Uterus (tissue), 4 donors: Measurements from ENCODE around the gene DPEP2NB. TPM values are rescaled to one million over a fixed set of nuclear protein-coding genes. Genes with fewer than 3 reads are reported as not detected.

Experiments
- DNase-seq, 2 donors: peaks; one replicate each; pipeline ENCODE4 v3.0.0-alpha.2; 2019 to 2020
- H3K27ac ChIP-seq, 2 donors: fragments of 200-600 bp; sonication (generic); 1 replicate in 1 of 2; 2 replicates in 1 of 2; pipeline ENCODE4 v1.5.1; 2016 to 2018
- H3K27me3 ChIP-seq, 2 donors: fragments of 200-600 bp; sonication (generic); one replicate each; pipeline ENCODE4 v1.5.1; 2018 to 2019; ENCODE audit warnings: control low read depth in 1 of 2
- H3K36me3 ChIP-seq, 2 donors: fragments of 200-600 bp; sonication (generic); one replicate each; pipeline ENCODE4 v1.5.1; 2019; ENCODE audit warnings: control low read depth in 1 of 2
- H3K4me1 ChIP-seq, 2 donors: fragments of 200-600 bp; sonication (generic); one replicate each; pipeline ENCODE4 v1.5.1; 2018 to 2019; ENCODE audit warnings: control low read depth in 1 of 2
- H3K4me3 ChIP-seq, 2 donors: fragments of 200-600 bp; sonication (generic); 1 replicate in 1 of 2; 2 replicates in 1 of 2; pipeline ENCODE4 v1.5.1; 2018 to 2019; ENCODE audit warnings: mild to moderate bottlenecking in 1 of 2
- H3K9me3 ChIP-seq, 2 donors: fragments of 200-600 bp; sonication (generic); one replicate each; pipeline ENCODE4 v1.5.1; 2019; ENCODE audit warnings: control low read depth in 1 of 2
- CTCF ChIP-seq, 4 experiments: fragments of 200-600 bp in 2 of 4; fragments of 450-650 bp in 2 of 4; sonication (generic) in 2 of 4; IDR thresholded peaks; one replicate each; pipeline ENCODE4 v1.5.1; 2016 to 2019; ENCODE audit warnings: antibody characterized with exemption in 4 of 4, mild to moderate bottlenecking in 2 of 4, moderate library complexity in 1 of 4
- POLR2A ChIP-seq, 2 donors: fragments of 450-650 bp; IDR thresholded peaks; one replicate each; pipeline ENCODE4 v1.6.1; 2016; ENCODE audit warnings: antibody characterized with exemption in 2 of 2, mild to moderate bottlenecking in 1 of 2, moderate library complexity in 1 of 2
- intact Hi-C: fragments of 100-400 bp; cut with DNase I; formaldehyde crosslinking; loops from one replicate; pipeline ENCODE4 v1.15.1; 2023; ENCODE audit warnings: low total_unique reads
- total RNA-seq, 4 donors: library from RNA; depleted of rRNA in 3 of 4; stranded (reverse); fragments of >200 nt in 3 of 4; gene quantifications; one replicate each; pipeline versions ENCODE4 v1.1.0 to v1.2.4, GENCODE V29; 2014 to 2023
- donor health status: DM: yes; HTN: yes; CAD: no.

DPEP2NB gene
- total RNA-seq, 4 donors from 2014 or later = not detected

- no peak overlapping the region for H3K4me3 ChIP-seq
- no peaks in the 10 kb centered on the region for H3K36me3 ChIP-seq
- H3K9me3 ChIP-seq = no peaks in the 10 kb centered on the region
- H3K27me3 ChIP-seq = no peaks in the 10 kb centered on the region
- TF ChIP-seq CTCF (IDR thresholded peaks at IDR 0.05) (no peak), POLR2A (IDR thresholded peaks at IDR 0.05) (no peak)
- intact Hi-C loops = no loop called here
- H3K4me1 ChIP-seq = no peaks in the 10 kb centered on the region
- no peak overlapping the region for H3K27ac ChIP-seq
- no peak for DNase-seq
Observed at GRCh38 chr16:67982011-67982696, 33.6 kb downstream of the DPEP2NB start.

GRCh38 chr16:67979955-67980678, 35.6 kb downstream of the DPEP2NB start, which contains the start of gene DPEP3:
TSS of gene DPEP3 (minus strand) at chr16:67980499. CDS start at chr16:67980380, 119 bp downstream.
- no peaks in the 10 kb centered on the region for H3K4me1 ChIP-seq
- DNase-seq = no peak
- no peaks in the 10 kb centered on the region for H3K9me3 ChIP-seq
- TF ChIP-seq CTCF (IDR thresholded peaks at IDR 0.05) = no peak
- no peak for TF ChIP-seq POLR2A (IDR thresholded peaks at IDR 0.05)
- H3K36me3 ChIP-seq = no peaks in the 10 kb centered on the region
- no peak within 1 kb of the TSS for H3K4me3 ChIP-seq
- H3K27me3 ChIP-seq = no peaks in the 10 kb centered on the region
- no peak within 1 kb of the TSS for H3K27ac ChIP-seq
- intact Hi-C loops = no loop called here

GRCh38 chr16:67977469-67978227, 38.1 kb downstream of the DPEP2NB start:
- no peaks in the 10 kb centered on the region for H3K27me3 ChIP-seq
- TF ChIP-seq CTCF (IDR thresholded peaks at IDR 0.05) (no peak), POLR2A (IDR thresholded peaks at IDR 0.05) (no peak)
- DNase-seq = no peak
- no peaks in the 10 kb centered on the region for H3K36me3 ChIP-seq
- intact Hi-C loops = no loop called here
- H3K27ac ChIP-seq = no peak overlapping the region
- no peaks in the 10 kb centered on the region for H3K4me1 ChIP-seq
- H3K4me3 ChIP-seq = no peak overlapping the region
- H3K9me3 ChIP-seq = no peaks in the 10 kb centered on the region

GRCh38 chr16:67977005-67977404, 38.7 kb downstream of the DPEP2NB start:
- no peaks in the 10 kb centered on the region for H3K36me3 ChIP-seq
- intact Hi-C loops = no loop called here

More at GRCh38 chr16:67977005-67977404, 38.7 kb downstream of the DPEP2NB start:
- TF ChIP-seq CTCF (IDR thresholded peaks at IDR 0.05) (no peak), POLR2A (IDR thresholded peaks at IDR 0.05) (no peak)
- H3K4me3 ChIP-seq = no peak overlapping the region
- H3K27ac ChIP-seq = no peak overlapping the region
- DNase-seq = no peak
- no peaks in the 10 kb centered on the region for H3K4me1 ChIP-seq
- no peaks in the 10 kb centered on the region for H3K9me3 ChIP-seq
- H3K27me3 ChIP-seq = no peaks in the 10 kb centered on the region
